Uterus (tissue), 2 donors: ENCODE data around the gene ITCH.

Experiments
- CTCF ChIP-seq, 4 experiments: fragments of 200-600 bp in 2 of 4; fragments of 450-650 bp in 2 of 4; sonication (generic) in 2 of 4; IDR thresholded peaks; one replicate each; pipeline ENCODE4 v1.5.1; 2016 to 2019; ENCODE audit warnings: antibody characterized with exemption in 4 of 4, mild to moderate bottlenecking in 2 of 4, moderate library complexity in 1 of 4
- POLR2A ChIP-seq, 2 donors: fragments of 450-650 bp; IDR thresholded peaks; one replicate each; pipeline ENCODE4 v1.6.1; 2016; ENCODE audit warnings: antibody characterized with exemption in 2 of 2, mild to moderate bottlenecking in 1 of 2, moderate library complexity in 1 of 2

GRCh38 chr20:34539756-34540155 is 176.7 kb downstream of the ITCH start:
- TF ChIP-seq CTCF (IDR thresholded peaks at IDR 0.05) (no peak), POLR2A (IDR thresholded peaks at IDR 0.05) (no peak)
